GM18858 (cell line): ENCODE data around the gene CTCF.

Experiments used
- ATAC-seq: cut with Tn5 transposase; IDR thresholded peaks from one replicate; pipeline ENCODE4 v1.9.1; 2021; ENCODE audit not compliant: unreplicated experiment

The CTCF gene

GRCh38 chr16:67594256-67594915 lies 32.1 kb downstream of the CTCF start:
- no peak for ATAC-seq

DNA sequence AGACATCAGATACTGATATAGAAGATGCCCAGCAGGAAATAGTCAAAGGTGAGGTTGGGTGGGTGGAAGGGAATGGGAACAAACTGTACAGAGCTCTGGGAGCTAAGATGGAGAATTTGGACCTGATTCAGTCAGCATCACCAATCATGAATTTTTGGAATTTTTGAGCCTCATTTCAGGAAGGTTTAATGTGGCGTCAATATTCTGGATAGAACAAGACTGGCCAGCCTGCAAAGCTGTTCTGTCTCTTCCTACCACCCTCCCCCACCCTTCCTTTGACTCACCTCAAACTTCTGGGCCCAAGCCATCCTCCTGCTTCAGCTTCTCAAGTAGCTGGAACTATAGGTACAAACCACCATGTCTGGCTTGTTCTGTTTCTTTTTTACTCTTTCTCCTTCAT lies 32.6 kb downstream of the CTCF start:
- no peak for ATAC-seq

- no peak for ATAC-seq
Measured at GRCh38 chr16:67598527-67598926, 36.2 kb downstream of the CTCF start.

DNA sequence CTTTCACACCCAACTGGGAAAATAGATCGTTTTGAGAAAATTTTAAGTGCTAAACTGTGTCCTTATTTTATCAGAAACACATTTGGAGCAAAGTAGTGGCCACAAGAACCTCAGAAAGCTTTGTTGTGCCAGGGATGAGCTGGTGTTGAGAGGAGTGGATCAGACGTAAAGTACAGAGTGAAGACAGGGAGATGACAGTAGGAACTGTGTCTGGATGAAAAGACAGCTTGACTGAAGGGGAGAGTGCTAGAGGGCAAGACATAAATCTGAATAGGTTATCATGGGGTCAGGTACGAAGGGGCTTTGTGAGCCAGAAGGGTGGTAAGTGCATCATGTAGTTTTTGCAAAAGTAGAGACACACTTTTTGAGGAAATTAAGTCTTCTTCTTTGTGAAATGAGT lies 43.3 kb downstream of the CTCF start:
- no peak for ATAC-seq

DNA sequence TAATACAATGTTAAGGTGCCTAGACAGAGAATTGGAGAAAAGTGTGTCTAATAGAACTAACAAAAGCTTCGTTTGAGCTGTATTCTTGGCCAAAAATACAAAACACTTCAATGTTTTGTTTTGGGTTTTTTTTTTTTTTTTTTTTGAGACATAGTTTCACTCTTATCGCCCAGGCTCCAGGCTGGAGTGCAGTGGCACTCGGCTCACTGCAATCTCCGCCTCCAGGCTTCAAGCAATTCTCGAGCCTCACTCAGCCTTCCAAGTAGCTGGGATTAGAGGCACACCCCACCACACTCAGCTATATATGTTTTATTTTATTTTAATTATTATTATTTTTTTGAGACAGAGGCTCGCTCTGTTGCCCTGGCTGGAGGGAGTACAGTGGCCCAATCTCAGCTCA lies 44.3 kb downstream of the CTCF start:
- ATAC-seq: no peak

DNA sequence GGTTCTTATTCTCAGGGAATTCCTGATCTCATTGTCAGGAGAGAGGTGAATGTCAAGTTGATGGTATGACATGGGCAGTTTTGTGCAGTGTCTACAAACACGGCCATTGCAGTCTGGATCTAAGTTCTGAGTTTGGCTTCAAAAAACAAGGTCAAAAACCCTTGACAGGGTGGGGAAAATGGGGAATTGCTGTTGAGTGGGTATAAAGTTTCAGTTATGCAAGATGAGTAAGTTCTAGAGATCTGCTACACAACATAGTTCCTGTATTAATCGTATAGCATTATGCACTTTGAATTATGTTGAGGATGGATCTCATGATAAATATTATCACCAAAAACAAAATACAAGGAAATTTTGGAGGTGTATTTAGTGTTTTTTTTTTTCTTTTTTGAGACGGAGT lies 46.0 kb downstream of the CTCF start:
- ATAC-seq: no peak

GRCh38 chr16:67613808-67614207 lies 51.5 kb downstream of the CTCF start:
- ATAC-seq: no peak

- ATAC-seq: no peak
Measured at GRCh38 chr16:67628216-67628615, 65.9 kb downstream of the CTCF start.

DNA sequence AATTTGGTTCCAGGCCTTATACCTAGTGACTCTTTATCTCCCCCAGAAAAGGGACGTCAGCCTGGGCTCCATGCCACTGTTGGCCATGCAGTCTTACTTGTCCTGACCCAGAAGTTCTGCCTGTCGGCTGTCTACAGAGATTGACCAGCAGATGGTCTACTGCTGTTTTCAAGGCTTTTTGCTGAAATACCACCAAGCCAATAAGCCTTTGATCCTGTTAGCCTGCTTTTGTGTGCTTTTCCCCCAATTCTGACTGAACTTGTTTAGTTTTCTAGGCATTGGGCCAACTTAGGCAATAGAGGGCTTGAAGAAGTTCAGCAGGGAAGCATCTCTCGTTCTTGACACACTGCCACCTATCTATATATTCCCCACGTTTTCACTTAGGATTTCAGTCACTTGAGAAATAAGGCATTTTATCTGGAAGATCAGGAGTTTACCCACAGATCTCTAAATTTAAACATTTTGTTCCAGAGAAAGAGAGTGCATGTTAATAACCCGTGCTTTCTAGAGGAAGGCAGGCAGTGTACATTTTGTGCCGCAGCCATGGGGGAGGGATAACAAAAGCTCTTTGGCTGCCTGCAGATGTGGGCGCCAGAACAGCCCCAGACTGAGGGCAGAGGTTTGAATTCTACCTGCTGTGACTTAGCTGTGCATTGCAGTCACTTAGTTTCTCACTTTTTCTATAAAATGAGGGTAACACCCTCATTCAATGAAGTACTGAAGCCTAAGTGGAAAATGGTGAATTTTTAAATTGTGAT lies 70.3 kb downstream of the CTCF start:
- no peak for ATAC-seq

DNA sequence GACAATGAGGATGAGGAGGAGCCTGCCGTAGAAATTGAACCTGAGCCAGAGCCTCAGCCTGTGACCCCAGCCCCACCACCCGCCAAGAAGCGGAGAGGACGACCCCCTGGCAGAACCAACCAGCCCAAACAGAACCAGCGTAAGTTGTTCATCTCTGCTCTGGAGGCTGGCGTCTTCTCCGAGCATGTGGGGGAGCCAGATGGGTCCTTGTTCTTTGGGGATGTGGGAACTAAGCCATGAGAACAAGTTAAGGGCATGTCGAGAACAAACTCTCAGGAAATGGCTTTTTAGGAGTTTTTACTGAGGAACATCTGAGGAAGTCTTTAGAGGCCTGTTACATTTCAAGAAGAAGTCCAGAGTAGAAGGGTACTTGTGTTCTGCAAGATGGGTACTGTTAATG lies 74.4 kb downstream of the CTCF start:
- no peak for ATAC-seq

DNA sequence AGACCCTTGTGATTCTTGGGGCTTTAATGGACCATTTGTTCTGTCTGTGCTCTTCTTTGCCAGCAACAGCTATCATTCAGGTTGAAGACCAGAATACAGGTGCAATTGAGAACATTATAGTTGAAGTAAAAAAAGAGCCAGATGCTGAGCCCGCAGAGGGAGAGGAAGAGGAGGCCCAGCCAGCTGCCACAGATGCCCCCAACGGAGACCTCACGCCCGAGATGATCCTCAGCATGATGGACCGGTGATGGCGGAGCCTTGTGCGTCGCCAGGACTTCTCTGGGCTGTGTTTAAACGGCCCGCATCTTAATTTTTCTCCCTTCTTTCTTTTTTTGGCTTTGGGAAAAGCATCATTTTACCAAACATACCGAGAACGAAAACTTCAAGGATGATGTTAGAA lies 75.3 kb downstream of the CTCF start:
- ATAC-seq: no peak

- ATAC-seq: no peak
Measured at GRCh38 chr16:67641779-67642708, 79.7 kb downstream of the CTCF start.

DNA sequence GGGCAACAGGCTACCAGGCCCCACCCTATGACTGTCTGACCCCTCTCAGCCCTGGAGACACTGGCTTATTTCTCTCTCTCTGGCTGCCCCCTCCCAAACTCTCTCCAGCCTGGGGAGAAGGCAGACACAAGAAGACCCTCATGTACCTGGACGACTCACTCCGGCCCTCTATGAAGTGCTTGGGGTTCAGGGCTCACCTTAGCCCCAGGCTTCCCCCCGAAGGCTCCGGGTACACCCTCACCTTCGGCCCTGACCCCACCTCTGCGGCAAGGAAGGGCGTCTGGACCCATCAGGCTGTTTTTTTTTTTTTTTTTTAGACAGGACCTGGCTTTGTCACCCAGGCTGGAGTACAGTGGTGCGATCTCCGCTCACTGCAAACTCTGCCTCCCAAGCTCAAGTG lies 81.7 kb downstream of the CTCF start:
- ATAC-seq: no peak

GRCh38 chr16:67645397-67646121 lies 83.2 kb downstream of the CTCF start:
- ATAC-seq: no peak

GRCh38 chr16:67647111-67647651 lies 84.9 kb downstream of the CTCF start:
- no peak for ATAC-seq

DNA sequence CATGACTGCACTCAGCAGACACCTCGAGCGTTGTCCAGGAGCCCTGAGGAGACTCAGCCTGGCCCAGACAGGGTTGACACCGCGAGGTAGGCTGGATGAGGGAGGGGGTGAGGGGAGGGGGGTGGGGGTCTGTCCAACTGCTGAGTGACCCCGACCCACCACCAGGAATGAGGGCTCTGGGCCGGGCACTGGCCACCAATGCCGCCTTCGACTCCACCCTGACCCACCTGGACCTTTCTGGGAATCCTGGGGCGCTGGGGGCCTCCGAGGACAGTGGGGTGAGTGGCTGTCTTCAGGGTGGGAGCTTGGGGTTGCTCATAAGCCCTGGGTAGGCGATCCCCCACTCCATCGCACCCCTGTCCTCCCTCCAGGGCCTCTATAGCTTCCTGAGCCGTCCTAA lies 85.4 kb downstream of the CTCF start:
- ATAC-seq: no peak

GRCh38 chr16:67648088-67648763 lies 85.9 kb downstream of the CTCF start:
- ATAC-seq: no peak

- ATAC-seq: no peak
Measured at GRCh38 chr16:67648764-67649407, 86.6 kb downstream of the CTCF start.

GRCh38 chr16:67649494-67649931 lies 87.2 kb downstream of the CTCF start:
- ATAC-seq: no peak

GRCh38 chr16:67650023-67650422 lies 87.7 kb downstream of the CTCF start:
- no peak for ATAC-seq
